NCI-H1694 (cell line): ENCODE measurements around the gene RNU7-1.

ENCODE experiments used
- DNase-seq: peaks from one replicate; lab custom pipeline; 2025; lab: John Stamatoyannopoulos, UW

Gene RNU7-1

DNA sequence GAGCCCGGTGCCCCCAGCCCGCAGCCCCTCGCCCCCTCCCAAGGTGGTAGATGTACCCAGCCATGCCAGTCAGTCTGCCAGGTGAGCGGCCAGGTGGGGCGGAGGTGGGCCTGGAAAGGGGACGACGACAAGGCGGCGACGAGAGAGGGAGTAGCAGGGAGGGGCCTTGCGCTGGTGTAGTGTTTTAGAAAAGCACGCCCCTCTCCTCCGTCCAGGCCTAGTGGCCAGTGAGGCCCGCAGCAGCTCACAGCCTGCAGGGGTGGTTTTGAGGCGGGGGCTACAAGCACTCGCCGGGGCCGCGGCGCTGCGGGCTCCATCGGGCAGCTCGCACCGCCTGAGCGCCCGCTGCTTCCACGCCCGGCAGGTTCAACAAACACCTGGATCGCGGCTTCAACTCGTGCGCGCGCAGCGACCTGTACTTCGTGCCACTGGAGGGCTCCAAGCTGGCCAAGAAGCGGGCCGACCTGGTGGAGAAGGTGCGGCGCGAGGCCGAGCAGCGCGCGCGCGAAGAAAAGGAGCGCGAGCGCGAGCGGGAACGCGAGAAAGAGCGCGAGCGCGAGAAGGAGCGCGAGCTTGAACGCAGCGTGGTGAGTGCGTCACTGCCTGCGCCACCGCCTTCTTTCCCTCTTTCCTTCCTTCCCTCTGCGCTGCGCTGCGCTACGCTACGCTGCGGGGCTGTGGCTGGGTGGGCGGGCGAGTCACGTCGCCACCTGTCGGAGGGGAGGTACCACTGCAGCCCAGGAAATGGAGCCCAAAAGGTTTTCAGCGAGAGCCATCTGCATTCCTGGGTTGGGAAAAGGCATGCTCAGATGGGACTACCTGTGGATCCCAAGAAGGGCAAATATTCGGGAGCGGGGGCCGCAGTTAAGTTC is 5.9 kb upstream of the RNU7-1 start:
- peak; percentile 99 for DNase-seq

DNA sequence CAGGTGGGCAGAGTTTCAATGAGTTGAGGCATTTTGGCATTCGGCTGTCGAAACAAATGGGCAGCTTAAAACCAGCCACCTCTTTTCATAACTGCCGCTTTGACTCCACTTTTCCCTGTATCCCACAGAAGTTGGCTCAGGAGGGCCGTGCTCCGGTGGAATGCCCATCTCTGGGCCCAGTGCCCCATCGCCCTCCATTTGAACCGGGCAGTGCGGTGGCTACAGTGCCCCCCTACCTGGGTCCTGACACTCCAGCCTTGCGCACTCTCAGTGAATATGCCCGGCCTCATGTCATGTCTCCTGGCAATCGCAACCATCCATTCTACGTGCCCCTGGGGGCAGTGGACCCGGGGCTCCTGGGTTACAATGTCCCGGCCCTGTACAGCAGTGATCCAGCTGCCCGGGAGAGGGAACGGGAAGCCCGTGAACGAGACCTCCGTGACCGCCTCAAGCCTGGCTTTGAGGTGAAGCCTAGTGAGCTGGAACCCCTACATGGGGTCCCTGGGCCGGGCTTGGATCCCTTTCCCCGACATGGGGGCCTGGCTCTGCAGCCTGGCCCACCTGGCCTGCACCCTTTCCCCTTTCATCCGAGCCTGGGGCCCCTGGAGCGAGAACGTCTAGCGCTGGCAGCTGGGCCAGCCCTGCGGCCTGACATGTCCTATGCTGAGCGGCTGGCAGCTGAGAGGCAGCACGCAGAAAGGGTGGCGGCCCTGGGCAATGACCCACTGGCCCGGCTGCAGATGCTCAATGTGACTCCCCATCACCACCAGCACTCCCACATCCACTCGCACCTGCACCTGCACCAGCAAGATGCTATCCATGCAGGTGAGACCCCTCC is 5.0 kb upstream of the RNU7-1 start:
- no peak for DNase-seq

- DNase-seq: no peak
Measured at GRCh38 chr12:6939191-6939540, 4.5 kb upstream of the RNU7-1 start.

DNA sequence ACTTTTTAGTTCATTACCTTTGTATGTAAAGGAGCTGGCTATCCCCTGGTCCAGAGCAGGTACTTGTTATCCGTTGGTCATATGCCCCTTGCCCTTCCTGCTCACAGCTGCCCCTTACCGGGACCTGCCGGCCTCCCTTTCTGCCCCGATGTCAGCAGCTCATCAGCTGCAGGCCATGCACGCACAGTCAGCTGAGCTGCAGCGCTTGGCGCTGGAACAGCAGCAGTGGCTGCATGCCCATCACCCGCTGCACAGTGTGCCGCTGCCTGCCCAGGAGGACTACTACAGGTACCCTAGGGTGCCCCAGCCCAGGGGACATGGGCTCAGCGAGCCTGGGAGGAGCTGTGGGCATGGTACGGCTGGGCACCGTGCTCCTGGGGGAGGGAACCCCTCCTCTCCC is 2.3 kb upstream of the RNU7-1 start:
- no peak for DNase-seq

GRCh38 chr12:6941782-6942181 is 1.8 kb upstream of the RNU7-1 start:
- no peak for DNase-seq

- no peak for DNase-seq
Measured at GRCh38 chr12:6942331-6942665, 1.3 kb upstream of the RNU7-1 start.

DNA sequence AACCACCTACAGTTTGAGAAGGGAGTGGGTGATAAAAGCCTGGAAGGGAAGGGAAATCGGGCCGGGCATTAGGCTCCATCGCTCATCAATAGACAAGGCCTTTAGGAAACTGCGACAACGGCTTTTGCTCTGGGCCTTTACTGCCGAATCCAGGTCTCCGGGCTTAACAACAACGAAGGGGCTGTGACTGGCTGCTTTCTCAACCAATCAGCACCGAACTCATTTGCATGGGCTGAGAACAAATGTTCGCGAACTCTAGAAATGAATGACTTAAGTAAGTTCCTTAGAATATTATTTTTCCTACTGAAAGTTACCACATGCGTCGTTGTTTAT is 261 bp upstream of the RNU7-1 start:
- DNase-seq: peak; percentile 95

DNA sequence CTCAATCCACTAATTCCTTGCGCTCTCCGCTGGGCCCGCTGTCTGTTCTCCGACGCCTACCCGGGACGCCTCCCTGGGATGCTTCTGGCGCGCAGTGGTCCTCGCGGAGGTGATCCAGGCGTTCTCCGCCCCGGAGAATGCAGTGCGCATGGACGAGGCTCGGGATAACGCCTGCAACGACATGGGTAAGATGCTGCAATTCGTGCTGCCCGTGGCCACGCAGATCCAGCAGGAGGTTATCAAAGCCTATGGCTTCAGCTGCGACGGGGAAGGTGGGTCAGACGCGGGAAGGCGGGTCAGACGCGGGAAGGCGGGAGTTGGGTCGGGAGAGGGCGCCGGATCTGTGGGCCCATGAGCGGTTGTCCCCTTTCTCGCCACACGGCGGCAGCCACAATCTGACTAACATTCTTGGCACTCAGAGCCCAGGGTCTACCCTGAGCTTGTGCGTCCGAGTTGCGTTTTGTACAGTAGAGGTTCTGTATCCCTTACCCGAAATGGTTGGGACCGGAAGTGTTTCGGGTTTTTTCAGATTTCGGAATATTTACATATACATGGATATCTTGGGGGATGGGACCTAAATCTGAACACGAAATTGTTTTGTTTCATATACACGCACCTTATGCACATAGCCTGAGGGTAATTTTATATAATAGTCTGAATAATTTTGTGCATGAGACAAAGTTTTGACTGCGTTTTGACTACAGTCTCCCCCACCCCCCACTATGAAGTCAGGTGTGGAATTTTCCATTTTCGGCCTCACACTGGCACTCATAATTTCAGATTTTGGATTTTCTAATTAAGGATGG is 968 bp downstream of the RNU7-1 start:
- DNase-seq: peak; percentile 95

DNA sequence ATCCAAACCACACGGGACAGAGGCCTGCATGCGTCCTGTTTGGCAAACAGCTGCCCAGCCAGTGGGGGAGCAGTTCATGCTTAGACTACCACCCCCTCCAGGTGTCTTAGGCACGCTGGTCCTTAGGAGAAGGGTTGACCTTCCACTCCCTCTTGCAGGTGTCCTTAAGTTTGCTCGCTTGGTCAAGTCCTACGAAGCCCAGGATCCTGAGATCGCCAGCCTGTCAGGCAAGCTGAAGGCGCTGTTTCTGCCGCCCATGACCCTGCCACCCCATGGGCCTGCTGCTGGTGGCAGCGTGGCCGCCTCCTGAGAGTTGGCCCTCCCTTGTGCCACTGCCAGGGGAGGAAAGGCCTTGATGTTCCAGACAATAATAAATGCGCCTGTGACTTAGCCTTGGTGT is 2.0 kb downstream of the RNU7-1 start:
- DNase-seq: no peak

DNA sequence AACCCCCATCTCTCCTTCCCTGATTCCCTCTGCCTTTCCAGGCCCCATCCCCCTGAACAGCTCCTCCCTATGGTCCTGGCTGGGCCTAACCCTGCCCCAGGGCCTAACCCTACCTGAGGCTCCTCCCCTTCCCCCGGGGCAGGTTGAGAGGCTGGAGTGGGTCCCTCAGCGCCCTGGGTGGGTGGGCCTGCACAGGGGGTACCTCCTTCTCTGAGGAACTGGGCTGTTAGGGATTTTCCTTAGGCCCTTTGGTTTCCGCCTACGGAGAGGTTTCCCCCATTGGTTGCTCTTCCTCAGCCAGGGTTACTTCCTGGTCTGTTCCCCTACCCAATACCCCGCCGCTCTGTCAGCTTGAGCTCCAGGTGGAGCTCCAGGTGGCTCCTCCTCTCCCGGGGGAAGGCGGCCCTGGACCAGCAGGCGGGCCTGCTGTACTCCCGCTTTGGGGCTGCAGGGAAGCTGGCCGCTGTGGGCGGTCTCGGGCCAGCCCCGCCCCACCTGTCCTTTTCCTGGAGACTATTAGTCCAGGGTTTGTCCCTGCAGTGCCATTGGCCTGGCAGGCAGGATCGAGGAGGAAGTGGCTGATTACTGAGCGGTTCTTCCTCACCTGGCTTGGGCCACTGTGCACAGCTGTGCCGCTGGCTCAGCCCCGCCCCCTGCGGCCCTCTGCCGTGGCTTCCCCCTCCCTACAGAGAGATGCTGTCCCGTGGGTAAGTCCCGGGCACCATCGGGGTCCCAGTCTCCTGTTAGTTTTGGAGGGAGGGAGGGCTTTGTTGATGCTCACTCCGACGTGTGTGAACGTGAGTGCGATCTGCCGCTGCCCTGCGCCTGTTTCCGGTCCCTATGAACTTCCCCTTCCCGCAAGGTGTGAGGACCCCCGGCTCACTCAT is 2.7 kb downstream of the RNU7-1 start:
- no peak for DNase-seq

DNA sequence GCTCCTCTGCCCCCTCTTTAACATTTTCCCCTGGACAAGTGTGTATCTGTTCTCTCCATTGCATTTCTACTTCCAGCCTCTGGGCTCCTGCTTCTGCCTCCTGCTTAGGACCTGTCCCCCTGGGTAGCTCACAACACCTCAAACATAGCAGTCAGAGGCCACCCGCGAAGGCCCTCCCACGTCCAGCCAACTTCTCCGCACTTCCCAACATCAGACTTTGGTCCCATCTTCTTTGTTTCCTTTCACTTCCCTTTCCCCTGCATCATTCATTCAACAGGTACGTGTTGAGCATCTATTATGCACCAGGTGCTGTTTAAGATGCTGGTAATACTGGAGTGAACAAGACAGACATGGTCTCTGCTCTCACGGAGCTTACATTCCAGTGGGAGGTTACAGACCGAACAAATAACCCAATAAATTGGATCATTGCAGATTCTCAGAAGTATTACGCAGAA is 3.3 kb downstream of the RNU7-1 start:
- DNase-seq: no peak

DNA sequence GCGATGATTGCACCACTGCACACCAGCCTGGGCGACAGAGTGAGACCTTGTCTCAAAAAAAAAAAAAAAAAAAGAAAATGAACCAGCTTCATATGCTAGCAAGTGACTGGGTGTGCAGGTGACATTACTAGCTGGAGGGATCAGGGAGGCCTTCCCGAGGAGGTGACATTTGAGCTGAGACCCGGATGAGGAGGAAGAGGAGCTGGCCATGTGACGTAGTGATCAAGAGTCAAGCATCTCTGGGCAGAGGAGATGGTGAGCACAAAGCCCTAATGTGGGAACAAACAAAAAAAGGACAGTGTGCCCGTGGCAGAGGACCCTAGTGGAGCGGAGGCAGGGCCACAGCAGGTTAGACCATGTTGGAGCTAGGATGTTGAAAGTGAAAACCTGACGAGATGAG is 4.0 kb downstream of the RNU7-1 start:
- no peak for DNase-seq

- no peak for DNase-seq
Measured at GRCh38 chr12:6948873-6949594, 5.4 kb downstream of the RNU7-1 start.

DNA sequence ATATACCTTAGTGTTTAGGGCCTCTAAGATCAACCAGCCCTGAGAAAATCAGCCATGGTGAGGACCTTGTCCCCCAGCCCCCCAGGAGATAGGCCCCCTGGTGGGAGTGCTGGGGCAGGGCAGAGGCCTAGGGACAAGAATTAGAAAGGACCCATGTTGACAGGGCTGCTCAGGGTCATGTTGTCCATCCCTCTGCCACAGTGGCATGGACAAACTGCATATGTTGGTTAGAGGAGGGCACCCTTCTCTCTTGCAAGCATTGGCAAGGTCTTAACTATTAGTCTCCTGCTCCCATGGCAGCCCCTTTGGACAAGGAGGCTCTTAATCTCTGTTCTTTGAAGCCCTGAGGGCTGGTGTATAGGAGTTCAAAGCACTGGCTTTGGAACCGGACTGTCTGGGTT is 6.8 kb downstream of the RNU7-1 start:
- no peak for DNase-seq

- DNase-seq: no peak
Measured at GRCh38 chr12:6950811-6951540, 7.4 kb downstream of the RNU7-1 start, which contains the start of gene PTPN6. Gene PTPN6 (plus strand): TSS chr12:6951356. CDS start chr12:6951513, 157 bp downstream.

GRCh38 chr12:6951551-6952120 is 8.0 kb downstream of the RNU7-1 start:
- no peak for DNase-seq

GRCh38 chr12:6952121-6952862 is 8.7 kb downstream of the RNU7-1 start:
- no peak for DNase-seq

DNA sequence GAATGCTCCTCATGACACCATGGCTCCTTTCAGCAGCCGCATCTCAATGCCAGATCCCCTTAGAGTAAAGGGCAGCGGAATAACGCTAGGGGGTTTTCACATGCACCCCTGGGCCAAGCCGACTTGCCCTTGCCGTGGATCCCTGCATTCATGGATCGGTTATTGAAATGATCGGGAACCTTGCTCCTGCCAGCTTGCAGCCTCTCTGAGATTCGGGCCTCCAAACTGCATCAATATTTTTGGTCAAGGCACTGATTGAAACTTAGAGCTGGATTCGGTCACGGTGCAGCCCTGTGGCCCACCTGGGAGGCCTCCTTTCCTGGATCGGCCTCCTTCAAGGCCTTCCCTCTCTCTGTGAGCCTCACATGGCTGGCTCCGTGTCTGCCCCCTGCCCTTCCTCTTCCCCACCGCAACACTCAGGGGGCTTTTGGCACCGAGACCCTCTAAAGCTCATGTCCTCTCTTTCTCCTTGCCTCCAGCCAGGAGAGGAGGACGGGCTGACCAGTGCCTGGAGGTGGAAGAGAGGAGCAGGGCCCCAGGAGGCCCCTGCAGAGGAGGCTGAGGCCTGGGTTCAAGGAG is 9.3 kb downstream of the RNU7-1 start:
- no peak for DNase-seq
